PFSK-1 (cell line): ENCODE measurements around the gene LIN7A.

Experiments used
- POLR2AphosphoS5 ChIP-seq: IDR thresholded peaks from 2 replicates; pipeline ENCODE4 v1.6.1; 2012; ENCODE audit warnings: low read depth, mild to moderate bottlenecking, control low read depth, low read length, moderate library complexity
- REST ChIP-seq, 2 experiments: IDR thresholded peaks; 2 replicates each; pipeline versions ENCODE4 v1.6.1 to v1.8.0; 2011 to 2012; ENCODE audit warnings: low read depth in 2 of 2, low read length in 2 of 2, control low read depth in 1 of 2, inconsistent platforms in 1 of 2, mild to moderate bottlenecking in 1 of 2, moderate library complexity in 1 of 2; ENCODE audit not compliant: insufficient read depth in 1 of 2
- SIN3A ChIP-seq: IDR thresholded peaks from 2 replicates; pipeline ENCODE4 v1.6.1; 2012; ENCODE audit warnings: mild to moderate bottlenecking, low read length, moderate library complexity, borderline replicate concordance; ENCODE audit not compliant: insufficient read depth
- TAF1 ChIP-seq: IDR thresholded peaks from 2 replicates; pipeline ENCODE4 v1.6.1; 2012; ENCODE audit warnings: low read length, control low read depth, borderline replicate concordance; ENCODE audit not compliant: insufficient read depth

DNA sequence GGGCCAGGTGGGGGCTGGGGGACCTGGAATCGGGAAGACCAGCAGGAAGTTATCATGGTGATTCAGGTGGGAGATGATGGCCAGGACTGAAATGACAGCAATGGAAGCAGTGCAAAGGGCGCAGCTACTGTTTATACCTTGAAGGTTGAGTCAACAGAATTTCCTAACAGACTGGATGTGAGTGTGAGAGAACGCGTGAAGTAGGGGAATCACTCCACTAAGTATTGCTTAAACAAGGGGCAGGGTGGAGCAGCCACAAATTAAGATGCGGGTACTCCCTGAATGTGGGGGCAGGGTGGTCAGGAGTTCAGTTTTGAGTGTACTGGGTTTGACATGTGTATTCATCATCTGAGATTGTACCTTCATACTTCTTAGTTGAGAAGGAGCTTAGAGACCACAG, 175.9 kb downstream of the LIN7A start:
- TF ChIP-seq POLR2AphosphoS5 (no peak), REST (IDR thresholded peaks at IDR 0.05; ENCODE audit: insufficient read depth in 1 of 2, low read depth in 2 of 2, low read length in 2 of 2) (no peak), TAF1 (no peak), SIN3A (no peak)
